Stimulated activated naive CD8-positive, alpha-beta T cell treated with anti-CD3 and anti-CD28 coated beads, Interleukin-15, amount 100 ng/mL, for 72 hours (primary cell): ENCODE data around the gene INVS.
A peak's percentile ranks its signal among the peaks of the same experiment; 100 is the strongest.

Experiments
- ATAC-seq: fragments of 150-1000 bp; cut with Tn5 transposase; 2 replicates; pipeline ENCODE4 v1.10.0; 2021; ENCODE audit warnings: mild to moderate bottlenecking, moderate library complexity
- DNase-seq, 2 donors: peaks; one replicate each; pipeline ENCODE4 v3.0.0; 2021 to 2022
- H3K27ac Mint-ChIP-seq, 2 donors: one replicate each; pipeline ENCODE4 v1.8.0; 2022; ENCODE audit warnings: mild to moderate bottlenecking in 2 of 2, mixed read lengths in 2 of 2, moderate library complexity in 2 of 2
- H3K27me3 Mint-ChIP-seq: one replicate; pipeline ENCODE4 v1.8.0; 2022; ENCODE audit warnings: mixed read lengths
- H3K4me1 Mint-ChIP-seq: one replicate; pipeline ENCODE4 v1.8.0; 2022; ENCODE audit warnings: mild to moderate bottlenecking, mixed read lengths
- H3K4me3 Mint-ChIP-seq, 2 donors: one replicate each; pipeline ENCODE4 v1.8.0; 2022; ENCODE audit warnings: mild to moderate bottlenecking in 2 of 2, mixed read lengths in 2 of 2, moderate library complexity in 1 of 2
- H3K9me3 Mint-ChIP-seq, 2 donors: one replicate each; pipeline ENCODE4 v1.8.0; 2022; ENCODE audit warnings: mixed read lengths in 2 of 2

INVS gene

GRCh38 chr9:100285601-100286000, 186.6 kb downstream of the INVS start:
- Mint-ChIP-seq H3K27ac (no peak overlapping the region), H3K4me1 (no peaks in the 10 kb centered on the region), H3K4me3 (no peak overlapping the region), H3K27me3 (no peaks in the 10 kb centered on the region), H3K9me3 (peaks cover 18 to 29% of the 10 kb centered on the region in 2 donors)
- DNase-seq = no peak
- no peak for ATAC-seq

DNA sequence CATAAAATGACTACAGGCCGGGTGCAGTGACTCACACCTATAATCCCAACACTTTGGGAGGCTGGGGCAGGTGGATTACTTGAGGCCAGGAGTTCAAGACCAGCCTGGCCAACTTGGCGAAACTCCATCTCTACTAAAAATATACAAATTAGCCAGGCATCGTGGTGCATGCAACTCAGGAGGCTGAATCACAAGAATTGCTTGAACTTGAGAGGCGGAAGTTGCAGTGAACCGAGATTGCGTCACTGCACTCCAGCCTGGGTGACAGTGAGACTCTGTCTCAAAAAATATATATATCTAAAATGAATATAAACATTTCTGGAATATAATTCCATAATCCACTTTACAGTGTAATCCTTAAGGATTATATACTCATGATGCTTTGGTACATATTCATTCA, 187.2 kb downstream of the INVS start:
- Mint-ChIP-seq H3K27ac (no peak overlapping the region), H3K4me1 (no peaks in the 10 kb centered on the region), H3K4me3 (no peak overlapping the region), H3K9me3 (peaks cover 18 to 29% of the 10 kb centered on the region in 2 donors), H3K27me3 (no peaks in the 10 kb centered on the region)
- ATAC-seq = no peak
- DNase-seq = no peak

- Mint-ChIP-seq H3K4me1 (no peaks in the 10 kb centered on the region), H3K27ac (peak overlapping the region in 1 of 2 donors; percentile 9), H3K27me3 (no peaks in the 10 kb centered on the region), H3K9me3 (peaks cover 18 to 29% of the 10 kb centered on the region in 2 donors), H3K4me3 (no peak overlapping the region)
- DNase-seq (no peak), ATAC-seq (no peak)
These were observed 188.1 kb downstream of the INVS start for GRCh38 chr9:100287186-100287585.

DNA sequence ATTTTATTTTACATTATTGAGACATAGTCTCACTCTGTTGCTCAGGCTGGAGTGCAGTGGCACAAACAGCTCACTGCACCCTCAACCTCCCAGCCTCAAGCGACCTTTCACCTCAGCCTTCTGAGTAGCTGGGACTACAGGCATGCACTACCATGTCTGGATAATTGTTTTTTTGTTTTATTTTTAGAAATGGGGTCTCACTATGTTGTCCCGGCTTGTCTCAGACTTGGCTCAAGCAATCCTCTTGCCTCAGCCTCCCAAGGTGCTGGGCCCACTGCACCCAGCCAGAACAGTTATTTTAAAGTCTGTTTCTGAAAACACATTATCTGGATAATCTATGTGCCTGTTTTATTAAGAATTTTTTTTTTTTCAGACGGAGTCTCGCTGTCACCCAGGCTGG, 191.7 kb downstream of the INVS start:
- ATAC-seq = no peak
- Mint-ChIP-seq H3K27me3 (no peaks in the 10 kb centered on the region), H3K9me3 (peaks cover 6 to 17% of the 10 kb centered on the region in 2 donors), H3K4me1 (no peaks in the 10 kb centered on the region), H3K27ac (no peak overlapping the region), H3K4me3 (no peak overlapping the region)
- DNase-seq = no peak

DNA sequence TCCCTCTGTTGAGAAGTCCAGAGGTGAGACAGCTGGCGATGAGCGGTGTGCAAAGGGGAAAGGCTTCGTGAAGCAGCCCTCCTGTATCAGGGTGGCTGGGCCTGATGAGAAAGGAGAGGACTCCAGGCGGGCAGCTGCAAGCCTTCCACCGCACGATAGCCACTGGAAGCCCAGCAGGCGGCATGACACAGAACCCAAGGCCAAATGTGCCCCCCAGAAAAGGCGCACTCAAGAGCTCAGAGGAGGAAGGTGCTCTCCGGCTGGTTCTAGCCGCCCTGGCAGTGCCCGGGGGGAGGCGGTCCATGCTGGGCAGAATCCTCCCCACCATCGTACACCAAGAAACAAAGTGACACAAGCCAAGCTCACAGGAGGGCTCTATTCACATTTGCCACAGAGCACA, 193.4 kb downstream of the INVS start:
- no peak for ATAC-seq
- Mint-ChIP-seq H3K4me1 (no peaks in the 10 kb centered on the region), H3K27ac (peak overlapping the region; percentile 73 to 87), H3K4me3 (no peak overlapping the region), H3K27me3 (no peaks in the 10 kb centered on the region), H3K9me3 (peaks cover 0 to 7% of the 10 kb centered on the region in 2 donors)
- no peak for DNase-seq

GRCh38 chr9:100294341-100294740, 195.3 kb downstream of the INVS start:
- no peak overlapping the region for H3K4me3 Mint-ChIP-seq
- no peaks in the 10 kb centered on the region for H3K9me3 Mint-ChIP-seq
- peak overlapping the region in 1 of 2 donors; percentile 66 for H3K27ac Mint-ChIP-seq
- H3K4me1 Mint-ChIP-seq = peaks cover 3% of the 10 kb centered on the region
- ATAC-seq = no peak
- H3K27me3 Mint-ChIP-seq = no peaks in the 10 kb centered on the region
- DNase-seq = no peak

DNA sequence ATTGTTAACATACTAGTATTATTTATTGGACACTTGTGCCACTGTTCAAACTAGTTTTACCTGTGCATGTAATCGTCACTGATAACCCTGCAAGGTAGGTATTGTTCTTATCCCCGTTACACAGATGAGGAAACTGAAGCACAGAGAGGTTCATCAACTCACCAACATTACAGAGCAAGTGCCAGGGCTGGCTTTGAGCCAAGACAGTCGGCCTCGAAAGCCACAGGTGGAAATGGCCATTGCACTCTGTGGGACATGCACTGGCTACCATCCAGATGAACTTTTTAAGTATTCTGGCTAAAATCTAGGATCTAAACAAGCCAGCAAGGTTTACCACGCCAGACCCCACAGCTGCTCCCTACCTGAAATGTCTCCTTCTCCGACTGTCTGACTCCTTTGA, 195.8 kb downstream of the INVS start:
- Mint-ChIP-seq H3K4me1 (peaks cover 7% of the 10 kb centered on the region), H3K27ac (no peak overlapping the region)

GRCh38 chr9:100295240-100295639, 196.2 kb downstream of the INVS start:
- DNase-seq (no peak), ATAC-seq (no peak)
- peak overlapping the region in 1 of 2 donors; percentile 70 for H3K27ac Mint-ChIP-seq
- no peak overlapping the region for H3K4me3 Mint-ChIP-seq
- no peaks in the 10 kb centered on the region for H3K9me3 Mint-ChIP-seq
- peaks cover 7% of the 10 kb centered on the region for H3K4me1 Mint-ChIP-seq
- H3K27me3 Mint-ChIP-seq = no peaks in the 10 kb centered on the region

More for the DNA sequence above, 195.8 kb downstream of the INVS start:
- H3K4me3 Mint-ChIP-seq = no peak overlapping the region
- no peaks in the 10 kb centered on the region for H3K27me3 Mint-ChIP-seq
- no peaks in the 10 kb centered on the region for H3K9me3 Mint-ChIP-seq
- DNase-seq = no peak
- ATAC-seq = no peak

GRCh38 chr9:100296407-100296806, 197.4 kb downstream of the INVS start:
- Mint-ChIP-seq H3K4me3 (no peak overlapping the region), H3K9me3 (no peaks in the 10 kb centered on the region), H3K27me3 (no peaks in the 10 kb centered on the region), H3K4me1 (peaks cover 7% of the 10 kb centered on the region), H3K27ac (no peak overlapping the region)
- no peak for DNase-seq
- ATAC-seq = no peak

DNA sequence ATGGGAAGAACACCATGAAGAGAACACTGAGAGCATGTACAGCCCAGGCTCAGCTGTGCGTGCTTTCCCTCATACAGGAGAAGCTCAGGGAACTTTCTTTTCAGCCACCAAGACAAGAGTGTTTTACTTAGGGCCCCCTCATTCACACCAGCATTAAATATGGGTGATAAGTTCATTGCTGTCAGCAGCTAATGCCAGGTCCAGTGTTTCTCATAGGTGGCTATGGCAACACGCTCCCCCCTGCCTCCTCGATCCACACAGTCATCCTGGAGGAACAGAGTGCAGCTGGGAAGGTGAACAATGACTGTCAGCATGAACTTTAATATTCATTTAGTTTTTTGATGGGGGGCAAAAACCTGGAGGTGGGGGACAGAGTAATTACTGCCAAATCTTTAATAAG, 199.3 kb downstream of the INVS start:
- Mint-ChIP-seq H3K27me3 (no peaks in the 10 kb centered on the region), H3K9me3 (no peaks in the 10 kb centered on the region)
- no peak for ATAC-seq

GRCh38 chr9:100303747-100304146, 204.7 kb downstream of the INVS start:
- ATAC-seq (no peak), DNase-seq (no peak)
- Mint-ChIP-seq H3K27me3 (no peaks in the 10 kb centered on the region), H3K4me1 (peaks cover 14% of the 10 kb centered on the region), H3K9me3 (no peaks in the 10 kb centered on the region), H3K4me3 (no peak overlapping the region), H3K27ac (peak overlapping the region in 1 of 2 donors; percentile 19)

More for the DNA sequence above, 199.3 kb downstream of the INVS start:
- Mint-ChIP-seq H3K27ac (peak overlapping the region in 1 of 2 donors; percentile 71), H3K4me1 (peaks cover 7% of the 10 kb centered on the region), H3K4me3 (no peak overlapping the region)
- DNase-seq = no peak

GRCh38 chr9:100306283-100306682, 207.2 kb downstream of the INVS start:
- H3K27me3 Mint-ChIP-seq = no peaks in the 10 kb centered on the region
- H3K4me1 Mint-ChIP-seq = peaks cover 13% of the 10 kb centered on the region
- ATAC-seq = no peak
- H3K4me3 Mint-ChIP-seq = no peak overlapping the region
- no peak overlapping the region for H3K27ac Mint-ChIP-seq
- no peaks in the 10 kb centered on the region for H3K9me3 Mint-ChIP-seq
- no peak for DNase-seq

DNA sequence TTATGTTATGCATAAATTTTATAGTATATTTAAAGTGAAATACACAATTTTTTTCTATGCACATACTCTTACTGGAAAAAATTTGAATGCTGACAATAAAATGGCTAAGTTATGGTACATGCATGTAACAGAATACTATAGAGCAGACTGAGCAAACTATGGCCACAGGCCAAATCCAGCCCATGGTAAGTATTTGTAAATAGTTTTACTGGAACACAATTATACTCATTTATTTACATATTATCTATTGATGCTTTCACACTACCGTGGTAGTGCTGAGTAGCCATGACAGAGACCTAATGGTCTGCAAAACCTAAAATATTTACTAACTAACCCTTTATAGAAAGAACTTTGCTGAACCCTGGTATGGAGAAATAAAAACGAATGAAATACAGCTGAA, 208.0 kb downstream of the INVS start:
- no peaks in the 10 kb centered on the region for H3K27me3 Mint-ChIP-seq
- H3K4me3 Mint-ChIP-seq = no peak overlapping the region
- no peak overlapping the region for H3K27ac Mint-ChIP-seq
- no peak for ATAC-seq
- peaks cover 21% of the 10 kb centered on the region for H3K4me1 Mint-ChIP-seq
- no peak for DNase-seq
- peaks cover 0 to 1% of the 10 kb centered on the region in 2 donors for H3K9me3 Mint-ChIP-seq

- peaks cover 0 to 8% of the 10 kb centered on the region in 2 donors for H3K9me3 Mint-ChIP-seq
- H3K4me1 Mint-ChIP-seq = peaks cover 21% of the 10 kb centered on the region
- H3K27ac Mint-ChIP-seq = peak overlapping the region in 1 of 2 donors; percentile 54
- no peaks in the 10 kb centered on the region for H3K27me3 Mint-ChIP-seq
- ATAC-seq (no peak), DNase-seq (no peak)
- no peak overlapping the region for H3K4me3 Mint-ChIP-seq
These were observed 210.0 kb downstream of the INVS start for GRCh38 chr9:100308965-100309564.

DNA sequence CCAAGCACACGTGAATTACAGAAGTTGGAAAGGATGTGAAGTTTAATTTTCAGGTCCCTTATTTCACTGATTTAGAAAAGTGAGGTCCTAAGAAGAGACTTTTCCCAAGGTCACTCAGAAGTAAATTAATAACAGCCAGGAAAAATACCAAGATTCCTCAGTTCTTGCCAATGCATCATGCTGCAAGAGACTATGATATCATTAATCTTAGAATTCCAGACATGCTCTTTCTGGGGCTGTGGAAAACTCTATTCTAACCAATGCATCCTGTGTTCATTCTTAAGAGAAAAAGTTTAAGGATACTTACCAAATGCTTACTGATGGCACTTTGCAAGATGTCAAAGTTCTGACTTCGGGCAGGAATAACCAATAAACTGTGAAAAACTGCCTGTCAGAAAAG, 210.9 kb downstream of the INVS start:
- Mint-ChIP-seq H3K4me3 (no peak overlapping the region), H3K9me3 (peaks cover 0 to 12% of the 10 kb centered on the region in 2 donors), H3K27ac (no peak overlapping the region), H3K4me1 (peaks cover 20% of the 10 kb centered on the region), H3K27me3 (no peaks in the 10 kb centered on the region)
- ATAC-seq (no peak), DNase-seq (no peak)

- DNase-seq (no peak), ATAC-seq (no peak)
- H3K4me1 Mint-ChIP-seq = peaks cover 44% of the 10 kb centered on the region
- H3K9me3 Mint-ChIP-seq = peaks cover 0 to 12% of the 10 kb centered on the region in 2 donors
- H3K4me3 Mint-ChIP-seq = no peak overlapping the region
- no peaks in the 10 kb centered on the region for H3K27me3 Mint-ChIP-seq
- no peak overlapping the region for H3K27ac Mint-ChIP-seq
These were observed 216.5 kb downstream of the INVS start for GRCh38 chr9:100315561-100315960.

GRCh38 chr9:100317706-100318105, 218.7 kb downstream of the INVS start:
- H3K9me3 Mint-ChIP-seq = peaks cover 0 to 4% of the 10 kb centered on the region in 2 donors
- H3K27ac Mint-ChIP-seq = no peak overlapping the region
- no peak overlapping the region for H3K4me3 Mint-ChIP-seq
- no peaks in the 10 kb centered on the region for H3K27me3 Mint-ChIP-seq
- no peak for ATAC-seq
- peaks cover 25% of the 10 kb centered on the region for H3K4me1 Mint-ChIP-seq
- DNase-seq = no peak
